WTC11 (cell line): ENCODE measurements around the gene OGDH. TPM values are rescaled to one million over a fixed set of nuclear protein-coding genes. Genes with fewer than 3 reads are reported as not detected.

Source experiments
- ATAC-seq: fragments of 200-7000 bp; cut with Tn5 transposase; 2 replicates; pipeline ENCODE4 v1.10.0; 2021; ENCODE audit warnings: mild to moderate bottlenecking, moderate library complexity
- CTCF ChIA-PET: fragments of 300-600 bp; sonication (Branson Sonifier 250); formaldehyde crosslinking; loops from one replicate; lab custom pipeline; 2021; ENCODE audit warnings: antibody characterized with exemption; lab: Charles Lee
- POLR2A ChIA-PET: fragments of 350-600 bp; sonication (Branson Sonifier 250); formaldehyde crosslinking; loops from one replicate; lab custom pipeline; 2021; ENCODE audit warnings: antibody characterized with exemption; lab: Charles Lee
- DNase-seq: peaks from one replicate; pipeline ENCODE4 v3.0.0; 2021; ENCODE audit warnings: low spot score
- H3K27ac Mint-ChIP-seq: 2 replicates; pipeline ENCODE4 v1.8.0; 2021; ENCODE audit warnings: mixed read lengths
- H3K27me3 Mint-ChIP-seq: 2 replicates; pipeline ENCODE4 v1.8.0; 2021; ENCODE audit warnings: low read depth, mild to moderate bottlenecking, moderate library complexity, mixed read lengths
- H3K36me3 Mint-ChIP-seq: 2 replicates; pipeline ENCODE4 v1.8.0; 2021; ENCODE audit warnings: mixed read lengths
- H3K4me1 Mint-ChIP-seq: 2 replicates; pipeline ENCODE4 v1.8.0; 2022; ENCODE audit warnings: mixed read lengths
- H3K4me3 Mint-ChIP-seq: 2 replicates; pipeline ENCODE4 v1.8.0; 2021; ENCODE audit warnings: mild to moderate bottlenecking, moderate library complexity, mixed read lengths
- H3K9me3 Mint-ChIP-seq: 2 replicates; pipeline ENCODE4 v1.8.0; 2021; ENCODE audit warnings: mixed read lengths
- ATF1 ChIP-seq: sonication (generic); formaldehyde crosslinking; IDR thresholded peaks from 2 replicates; pipeline ENCODE4 v1.8.1; 2023; ENCODE audit warnings: mild to moderate bottlenecking, moderate library complexity, missing genetic modification reagents
- ATF3 ChIP-seq: sonication (generic); formaldehyde crosslinking; conservative IDR thresholded peaks from 2 replicates; pipeline ENCODE4 v1.8.1; 2022; ENCODE audit warnings: mild to moderate bottlenecking, missing genetic modification reagents
- E2F4 ChIP-seq: sonication (generic); formaldehyde crosslinking; IDR thresholded peaks from 2 replicates; pipeline ENCODE4 v1.8.1; 2022; ENCODE audit warnings: low read depth, mild to moderate bottlenecking, moderate library complexity, missing genetic modification reagents, borderline replicate concordance
- EMX1 ChIP-seq: fragments of 250-450 bp; sonication (Bioruptor Pico); IDR thresholded peaks from 2 replicates; pipeline ENCODE4 v1.8.0; 2021; ENCODE audit warnings: mild to moderate bottlenecking
- FOXK1 ChIP-seq: sonication (generic); formaldehyde crosslinking; IDR thresholded peaks from 2 replicates; pipeline ENCODE4 v1.8.0; 2022; ENCODE audit warnings: mild to moderate bottlenecking, moderate library complexity, missing genetic modification reagents
- FOXP1 ChIP-seq: sonication (generic); formaldehyde crosslinking; IDR thresholded peaks from 2 replicates; pipeline ENCODE4 v1.8.0; 2022; ENCODE audit warnings: missing genetic modification reagents, mild to moderate bottlenecking, moderate library complexity, borderline replicate concordance
- HMGXB4 ChIP-seq: sonication (generic); formaldehyde crosslinking; IDR thresholded peaks from 2 replicates; pipeline ENCODE4 v1.8.1; 2023; ENCODE audit warnings: mild to moderate bottlenecking, moderate library complexity, missing genetic modification reagents
- IRF2 ChIP-seq: sonication (generic); formaldehyde crosslinking; IDR thresholded peaks from 2 replicates; pipeline ENCODE4 v1.8.0; 2022; ENCODE audit warnings: low read depth, missing genetic modification reagents, borderline replicate concordance
- JAZF1 ChIP-seq: fragments of 250-450 bp; sonication (Bioruptor Pico); IDR thresholded peaks from 2 replicates; pipeline ENCODE4 v1.9.0; 2021; ENCODE audit warnings: moderate library complexity, mild to moderate bottlenecking, inconsistent platforms
- NFE2L1 ChIP-seq: sonication (generic); formaldehyde crosslinking; IDR thresholded peaks from 2 replicates; pipeline ENCODE4 v1.8.1; 2023; ENCODE audit warnings: missing genetic modification reagents
- NR2C2 ChIP-seq: sonication (generic); formaldehyde crosslinking; IDR thresholded peaks from 2 replicates; pipeline ENCODE4 v1.8.0; 2022; ENCODE audit warnings: mild to moderate bottlenecking, missing genetic modification reagents
- PREB ChIP-seq: sonication (generic); formaldehyde crosslinking; IDR thresholded peaks from 2 replicates; pipeline ENCODE4 v1.8.1; 2022; ENCODE audit warnings: mild to moderate bottlenecking, missing genetic modification reagents, moderate library complexity, borderline replicate concordance
- TEAD4 ChIP-seq: sonication (generic); formaldehyde crosslinking; IDR thresholded peaks from 2 replicates; pipeline ENCODE4 v1.8.0; 2022; ENCODE audit warnings: mild to moderate bottlenecking, missing genetic modification reagents
- USF1 ChIP-seq: sonication (generic); formaldehyde crosslinking; IDR thresholded peaks from 2 replicates; pipeline ENCODE4 v1.8.0; 2022; ENCODE audit warnings: mild to moderate bottlenecking, missing genetic modification reagents
- ZNF121 ChIP-seq: sonication (generic); formaldehyde crosslinking; IDR thresholded peaks from 2 replicates; pipeline ENCODE4 v1.8.0; 2023; ENCODE audit warnings: missing genetic modification reagents
- ZNF416 ChIP-seq: fragments of 250-450 bp; sonication (Bioruptor Pico); IDR thresholded peaks from 2 replicates; pipeline ENCODE4 v1.9.0; 2021; ENCODE audit warnings: mild to moderate bottlenecking, inconsistent platforms
- ZNF532 ChIP-seq: fragments of 250-450 bp; sonication (Bioruptor Pico); IDR thresholded peaks from 2 replicates; pipeline ENCODE4 v1.9.0; 2021; ENCODE audit warnings: mild to moderate bottlenecking, borderline replicate concordance
- total RNA-seq: library from RNA; stranded (reverse); gene quantifications from 3 replicates; pipeline ENCODE4 v1.2.3, GENCODE V29; 2021

Gene OGDH
- total RNA-seq, 1 experiment from 2014 or later: 79.6 TPM

GRCh38 chr7:44757739-44758138 is 151.3 kb downstream of the OGDH start:
- H3K9me3 Mint-ChIP-seq: no peaks in the 10 kb centered on the region
- ChIA-PET CTCF (no interaction called here), POLR2A (no interaction called here)
- H3K4me1 Mint-ChIP-seq: peaks cover 18% of the 10 kb centered on the region
- no peak for ATAC-seq
- no peak for TF ChIP-seq ZNF416
- TF ChIP-seq IRF2 (CRISPR knock-in tag): no peak
- no peak for TF ChIP-seq ZNF532 (CRISPR knock-in tag)
- no peak for TF ChIP-seq FOXP1 (CRISPR knock-in tag)
- no peak for TF ChIP-seq HMGXB4 (CRISPR knock-in tag)
- TF ChIP-seq NFE2L1 (CRISPR knock-in tag): no peak
- TF ChIP-seq FOXK1 (CRISPR knock-in tag): no peak
- TF ChIP-seq ZNF121 (CRISPR knock-in tag): no peak
- TF ChIP-seq E2F4 (CRISPR knock-in tag): no peak
- TF ChIP-seq ATF1 (CRISPR knock-in tag): no peak
- TF ChIP-seq ATF3: no peak
- TF ChIP-seq USF1 (CRISPR knock-in tag): no peak
- TF ChIP-seq TEAD4 (CRISPR knock-in tag): no peak
- TF ChIP-seq JAZF1 (CRISPR knock-in tag): no peak
- TF ChIP-seq PREB (CRISPR knock-in tag): no peak
- no peak for TF ChIP-seq NR2C2
- no peak for TF ChIP-seq EMX1
- H3K36me3 Mint-ChIP-seq: peaks cover 20% of the 10 kb centered on the region
- no peak overlapping the region for H3K4me3 Mint-ChIP-seq
- no peak overlapping the region for H3K27ac Mint-ChIP-seq
- no peaks in the 10 kb centered on the region for H3K27me3 Mint-ChIP-seq
- no peak for DNase-seq

Other genes starting within 250 kb of the OGDH start
- gene NUDCD3, start 116.0 kb upstream of the OGDH start, total RNA-seq: 71.8 to 83.9 TPM (median 82.7 TPM) in 3 replicates
- gene NPC1L1, start 65.3 kb upstream of the OGDH start, total RNA-seq: 0.15 to 0.18 TPM (median 0.16 TPM) in 3 replicates
- 69.4 to 83.1 TPM (median 74.5 TPM) in 3 replicates for gene DDX56, start 32.7 kb upstream of the OGDH start, total RNA-seq
- 58.6 to 61.9 TPM (median 60.9 TPM) in 3 replicates for gene TMED4, start 24.4 kb upstream of the OGDH start, total RNA-seq
- gene ZMIZ2, start 142.2 kb downstream of the OGDH start, total RNA-seq: 97.0 to 102 TPM (median 99.1 TPM) in 3 replicates
- gene PPIA, start 190.1 kb downstream of the OGDH start, total RNA-seq: 2,465 to 2,581 TPM (median 2,516 TPM) in 3 replicates
- gene H2AZ2, start 241.5 kb downstream of the OGDH start, total RNA-seq: 178 to 229 TPM (median 227 TPM) in 3 replicates